Effector memory CD8-positive, alpha-beta T cell (primary cell): ENCODE results near the gene PAIP1.

Experiments
- ATAC-seq: fragments of 150-1000 bp; cut with Tn5 transposase; replicated peaks from 2 replicates; pipeline ENCODE4 v1.10.0; 2021; ENCODE audit warnings: mild to moderate bottlenecking, moderate library complexity
- DNase-seq, 3 experiments: peaks; one replicate each; pipeline ENCODE4 v3.0.0; 2021
- H3K27ac Mint-ChIP-seq, 2 donors: one replicate each; pipeline ENCODE4 v1.8.0; 2022; ENCODE audit warnings: mild to moderate bottlenecking in 2 of 2, mixed read lengths in 2 of 2, moderate library complexity in 2 of 2
- H3K27me3 Mint-ChIP-seq, 2 donors: one replicate each; pipeline ENCODE4 v1.8.0; 2022; ENCODE audit warnings: mixed read lengths in 2 of 2
- H3K36me3 Mint-ChIP-seq: one replicate; pipeline ENCODE4 v1.8.0; 2022; ENCODE audit warnings: mild to moderate bottlenecking, moderate library complexity, mixed read lengths; ENCODE audit not compliant: insufficient read depth
- H3K4me1 Mint-ChIP-seq, 2 donors: one replicate each; pipeline ENCODE4 v1.8.0; 2022; ENCODE audit warnings: low read depth in 2 of 2, mixed read lengths in 2 of 2
- H3K4me3 Mint-ChIP-seq, 2 donors: one replicate each; pipeline ENCODE4 v1.8.0; 2022; ENCODE audit warnings: mild to moderate bottlenecking in 2 of 2, mixed read lengths in 2 of 2, moderate library complexity in 2 of 2
- H3K9me3 Mint-ChIP-seq, 2 donors: one replicate each; pipeline ENCODE4 v1.8.0; 2022; ENCODE audit warnings: mixed read lengths in 2 of 2

The PAIP1 gene

DNA sequence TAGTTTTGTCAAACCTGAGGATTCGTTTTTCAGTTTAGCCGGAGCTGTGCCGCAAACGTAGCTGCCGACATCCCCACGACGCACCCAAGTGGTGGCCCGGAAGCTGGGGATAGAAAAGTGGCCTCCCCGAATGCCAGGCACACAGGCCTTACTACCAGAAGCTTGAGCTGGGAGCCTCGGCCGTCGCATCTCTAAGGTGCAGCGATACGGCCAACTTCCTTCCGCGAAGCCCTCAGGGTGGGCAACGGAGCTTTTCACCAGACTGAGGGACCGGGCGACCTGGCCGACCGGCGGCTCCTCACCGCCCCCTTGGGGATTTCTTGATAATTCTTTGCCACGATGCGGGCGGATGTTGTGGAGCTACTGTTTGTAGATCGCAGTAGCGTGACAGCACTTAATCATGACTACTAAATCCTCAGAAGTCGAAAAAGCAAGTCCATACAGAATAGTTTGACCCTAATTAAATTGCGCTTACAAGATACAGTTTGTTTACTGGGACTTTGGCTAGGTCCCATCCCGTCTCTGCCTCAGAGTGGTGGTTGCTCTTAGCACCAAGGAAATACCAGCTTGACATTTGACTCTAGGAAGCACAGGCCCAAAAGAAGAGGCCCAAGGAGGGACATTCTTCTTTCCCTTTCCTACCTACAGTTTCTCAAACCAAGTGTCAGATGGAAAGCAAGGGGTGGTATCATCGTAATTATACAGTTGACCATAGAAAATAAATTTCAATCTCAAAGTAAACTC is 72.6 kb downstream of the PAIP1 start:
- Mint-ChIP-seq H3K27me3 (no peaks in the 10 kb centered on the region), H3K36me3 (peaks cover 17% of the 10 kb centered on the region), H3K9me3 (no peaks in the 10 kb centered on the region), H3K4me3 (peak overlapping the region; percentile 86 to 90), H3K4me1 (peaks cover 11 to 29% of the 10 kb centered on the region in 2 donors), H3K27ac (peak overlapping the region; percentile 96 to 99)
- DNase-seq: peak; percentile 82 to 90 (median 86)
- peak; percentile 73 for ATAC-seq

- ATAC-seq (peak; percentile 84), DNase-seq (peak; percentile 72 to 73 (median 72))
- no peaks in the 10 kb centered on the region for H3K27me3 Mint-ChIP-seq
- no peaks in the 10 kb centered on the region for H3K9me3 Mint-ChIP-seq
- H3K4me3 Mint-ChIP-seq: peak within 1 kb of the TSS; percentile 86 to 90
- H3K27ac Mint-ChIP-seq: peak within 1 kb of the TSS; percentile 96 to 99
- H3K4me1 Mint-ChIP-seq: peaks cover 11 to 29% of the 10 kb centered on the region in 2 donors
- H3K36me3 Mint-ChIP-seq: peaks cover 17% of the 10 kb centered on the region
Measured at GRCh38 chr5:43483298-43484105, 73.4 kb downstream of the PAIP1 start, which contains the start of gene TMEM267. Gene TMEM267 (minus strand): TSS chr5:43483865. CDS start chr5:43453969, 29,896 bp downstream.

GRCh38 chr5:43482490-43483297 is 74.2 kb downstream of the PAIP1 start:
- Mint-ChIP-seq H3K9me3 (no peaks in the 10 kb centered on the region), H3K27me3 (no peaks in the 10 kb centered on the region), H3K27ac (peak overlapping the region; percentile 96 to 99), H3K4me3 (peak overlapping the region; percentile 86 to 90), H3K36me3 (peaks cover 17% of the 10 kb centered on the region), H3K4me1 (peaks cover 11 to 31% of the 10 kb centered on the region in 2 donors)
- ATAC-seq: no peak
- no peak for DNase-seq
